ENCODE measurements around the gene HERC2. TPM values are rescaled to one million over a fixed set of nuclear protein-coding genes. Genes with fewer than 3 reads are reported as not detected.

Gene HERC2
- total RNA-seq, 1 experiment from 2014 or later: 33.1 TPM

DNA sequence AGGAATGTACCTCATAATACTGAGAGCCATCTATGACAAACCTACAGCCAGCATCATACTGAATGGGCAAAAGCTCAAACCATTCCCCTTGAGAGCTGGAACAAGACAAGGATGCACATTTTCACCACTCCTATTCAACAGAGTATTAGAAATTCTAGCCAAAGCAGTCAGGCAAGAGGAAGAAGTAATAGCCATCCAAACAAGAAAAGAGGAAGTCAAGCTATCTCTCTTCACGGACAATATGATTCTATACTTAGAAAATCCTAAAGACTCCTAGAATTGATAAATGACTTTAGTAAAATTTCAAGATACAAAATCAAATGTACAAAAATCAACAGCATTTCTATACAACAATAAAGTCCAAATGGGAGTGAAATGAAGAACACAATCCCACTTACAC, 253.0 kb downstream of the HERC2 start:
- DNase-seq (ENCODE audit: low read depth): no peak

DNA sequence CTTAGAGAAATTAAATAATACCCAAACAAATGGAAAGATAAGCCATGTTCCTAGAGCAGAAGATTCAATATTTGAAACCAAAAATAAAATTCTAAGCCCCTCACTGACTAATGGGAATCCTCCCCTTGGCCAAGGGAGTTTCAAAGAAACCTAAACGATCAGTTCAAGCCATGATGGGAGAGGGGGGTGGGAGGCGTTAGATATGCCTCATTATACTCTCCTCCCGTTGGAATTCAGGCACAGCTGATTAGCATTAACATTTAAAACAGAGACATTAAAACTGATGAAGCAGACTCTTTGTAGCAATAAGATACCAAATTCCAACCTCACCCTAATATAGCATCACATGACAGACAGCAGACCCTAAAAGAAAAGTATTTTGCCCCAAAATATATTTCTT, 255.7 kb downstream of the HERC2 start:
- DNase-seq (ENCODE audit: low read depth): no peak

Small RNAs within 50 kb of the gene (small RNA-seq; reads per million reads assigned to genes)
- gene AC091304.5: not detected

Other genes starting within 250 kb of the HERC2 start
- gene OCA2, start 222.9 kb downstream of the HERC2 start, total RNA-seq (2014; rRNA removed; shearing (Covaris generic)): not detected in 2 replicates
- not detected in 2 replicates for gene GOLGA6L24, start 35.9 kb upstream of the HERC2 start, total RNA-seq (2014; rRNA removed; shearing (Covaris generic))
- not detected in 2 replicates for gene GOLGA8F, start 56.5 kb upstream of the HERC2 start, total RNA-seq (2014; rRNA removed; shearing (Covaris generic))
- not detected in 2 replicates for gene GOLGA8G, start 210.8 kb upstream of the HERC2 start, total RNA-seq (2014; rRNA removed; shearing (Covaris generic))
- not detected in 2 replicates for gene GOLGA6L25, start 231.4 kb upstream of the HERC2 start, total RNA-seq (2014; rRNA removed; shearing (Covaris generic))

Measured in HT1080 (cell line).